NB4 (cell line): Measurements from ENCODE around the gene ZNF470.

ENCODE experiments used
- POLR2A ChIP-seq: IDR thresholded peaks from 2 replicates; pipeline ENCODE4 v1.6.1; 2011; ENCODE audit warnings: mild to moderate bottlenecking; ENCODE audit not compliant: insufficient read length; ENCODE audit errors: extremely low read depth
- TF ChIP-seq, protein P1 (sequence below): IDR thresholded peaks from one replicate; pipeline ENCODE4 v1.5.1; 2012; ENCODE audit warnings: low read depth, low read length

DNA sequence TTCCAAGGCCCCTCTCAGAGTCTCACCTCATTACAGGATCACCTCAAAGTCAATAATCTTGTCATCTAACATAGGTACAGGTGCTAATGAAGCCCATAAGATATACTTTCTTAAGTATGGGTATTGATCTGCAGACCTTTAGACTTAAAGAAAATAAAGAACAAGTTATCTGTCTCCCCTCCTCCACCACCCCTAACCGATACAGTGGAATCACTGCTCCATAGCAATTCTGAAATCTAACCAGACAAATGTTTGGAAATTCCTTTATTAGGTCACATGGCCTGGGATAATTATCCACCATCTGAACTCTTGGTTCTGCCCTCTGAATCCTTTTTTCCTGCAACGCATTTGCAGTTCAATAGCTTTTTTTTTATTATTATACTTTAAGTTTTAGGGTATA is 4.5 kb upstream of the ZNF470 start:
- TF ChIP-seq POLR2A = no peak
- TF ChIP-seq, protein P1, sequence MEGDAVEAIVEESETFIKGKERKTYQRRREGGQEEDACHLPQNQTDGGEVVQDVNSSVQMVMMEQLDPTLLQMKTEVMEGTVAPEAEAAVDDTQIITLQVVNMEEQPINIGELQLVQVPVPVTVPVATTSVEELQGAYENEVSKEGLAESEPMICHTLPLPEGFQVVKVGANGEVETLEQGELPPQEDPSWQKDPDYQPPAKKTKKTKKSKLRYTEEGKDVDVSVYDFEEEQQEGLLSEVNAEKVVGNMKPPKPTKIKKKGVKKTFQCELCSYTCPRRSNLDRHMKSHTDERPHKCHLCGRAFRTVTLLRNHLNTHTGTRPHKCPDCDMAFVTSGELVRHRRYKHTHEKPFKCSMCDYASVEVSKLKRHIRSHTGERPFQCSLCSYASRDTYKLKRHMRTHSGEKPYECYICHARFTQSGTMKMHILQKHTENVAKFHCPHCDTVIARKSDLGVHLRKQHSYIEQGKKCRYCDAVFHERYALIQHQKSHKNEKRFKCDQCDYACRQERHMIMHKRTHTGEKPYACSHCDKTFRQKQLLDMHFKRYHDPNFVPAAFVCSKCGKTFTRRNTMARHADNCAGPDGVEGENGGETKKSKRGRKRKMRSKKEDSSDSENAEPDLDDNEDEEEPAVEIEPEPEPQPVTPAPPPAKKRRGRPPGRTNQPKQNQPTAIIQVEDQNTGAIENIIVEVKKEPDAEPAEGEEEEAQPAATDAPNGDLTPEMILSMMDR = no peak
